NCI-H2227 treated with DMSO at 0.1 percent for 48 hours (cell line): ENCODE data around the gene CCT6A.
"Not testable (repeated sequence)": the region's sequence is repeated elsewhere in the genome, so short reads cannot be mapped to it uniquely, and the experiment has no call there.

ENCODE experiments used
- DNase-seq: peaks from one replicate; lab custom pipeline; 2025; lab: John Stamatoyannopoulos, UW

Gene CCT6A

GRCh38 chr7:56099653-56100052, 48.1 kb downstream of the CCT6A start:
- no peak for DNase-seq

GRCh38 chr7:56104138-56104537, 52.6 kb downstream of the CCT6A start:
- DNase-seq, result not testable (repeated sequence)

GRCh38 chr7:56105508-56105907, 53.9 kb downstream of the CCT6A start:
- DNase-seq, result no peak

GRCh38 chr7:56106108-56107073, 54.8 kb downstream of the CCT6A start, which contains the start of gene CHCHD2:
TSS of gene CHCHD2 (minus strand) at chr7:56106476. CDS start at chr7:56106413, 63 bp downstream.
- DNase-seq, result peak; percentile 95

- DNase-seq, result no peak
Observed at GRCh38 chr7:56107954-56108258, 56.3 kb downstream of the CCT6A start.

GRCh38 chr7:56110611-56111010, 59.0 kb downstream of the CCT6A start:
- DNase-seq, result no peak

GRCh38 chr7:56112244-56112643, 60.7 kb downstream of the CCT6A start:
- DNase-seq, result not testable (repeated sequence)
